Stimulated activated CD8-positive, alpha-beta memory T cell treated with anti-CD3 and anti-CD28 coated beads, Interleukin-15, amount 100 ng/mL, for 4 hours (primary cell): ENCODE data around the gene IGSF21.

ENCODE experiments used
- DNase-seq, 2 donors: peaks; one replicate each; pipeline ENCODE4 v3.0.0-alpha.2; 2020; ENCODE audit warnings: low read depth in 2 of 2

IGSF21 gene

GRCh38 chr1:18119771-18120377, 12.3 kb downstream of the IGSF21 start:
- no peak for DNase-seq

- DNase-seq: no peak
These were observed 13.0 kb downstream of the IGSF21 start for GRCh38 chr1:18120638-18121037.

- no peak for DNase-seq
These were observed 13.6 kb downstream of the IGSF21 start for GRCh38 chr1:18121072-18121820.

- no peak for DNase-seq
These were observed 15.9 kb downstream of the IGSF21 start for GRCh38 chr1:18123467-18123992.

GRCh38 chr1:18124977-18125376, 17.4 kb downstream of the IGSF21 start:
- DNase-seq: no peak

GRCh38 chr1:18126616-18127015, 19.0 kb downstream of the IGSF21 start:
- DNase-seq: no peak

GRCh38 chr1:18128298-18128697, 20.7 kb downstream of the IGSF21 start:
- DNase-seq: no peak

- no peak for DNase-seq
These were observed 22.8 kb downstream of the IGSF21 start for GRCh38 chr1:18130356-18130755.

GRCh38 chr1:18132022-18132710, 24.6 kb downstream of the IGSF21 start:
- DNase-seq: no peak

GRCh38 chr1:18132711-18133541, 25.3 kb downstream of the IGSF21 start:
- no peak for DNase-seq

GRCh38 chr1:18134324-18135046, 26.9 kb downstream of the IGSF21 start:
- no peak for DNase-seq

GRCh38 chr1:18137759-18138345, 30.3 kb downstream of the IGSF21 start:
- DNase-seq: no peak

GRCh38 chr1:18139198-18139981, 31.8 kb downstream of the IGSF21 start:
- DNase-seq: no peak

GRCh38 chr1:18140411-18140810, 32.8 kb downstream of the IGSF21 start:
- no peak for DNase-seq

- DNase-seq: no peak
These were observed 34.1 kb downstream of the IGSF21 start for GRCh38 chr1:18141661-18142060.

- no peak for DNase-seq
These were observed 34.9 kb downstream of the IGSF21 start for GRCh38 chr1:18142471-18142870.

- DNase-seq: no peak
These were observed 35.4 kb downstream of the IGSF21 start for GRCh38 chr1:18142969-18143368.

GRCh38 chr1:18144062-18144461, 36.5 kb downstream of the IGSF21 start:
- no peak for DNase-seq

GRCh38 chr1:18144916-18145647, 37.5 kb downstream of the IGSF21 start:
- no peak for DNase-seq
